CD4-positive, alpha-beta memory T cell (primary cell): ENCODE data around the gene CDC42EP4. TPM values are rescaled to one million over a fixed set of nuclear protein-coding genes. Genes with fewer than 3 reads are reported as not detected.

ENCODE experiments used
- CTCF ChIA-PET: fragments of 350-600 bp; sonication (Branson Sonifier 250); formaldehyde crosslinking; loops from one replicate; lab custom pipeline; 2021; ENCODE audit warnings: inconsistent platforms; ENCODE audit not compliant: partially characterized antibody; lab: Charles Lee
- POLR2A ChIA-PET: fragments of 350-600 bp; sonication (Branson Sonifier 250); formaldehyde crosslinking; loops from one replicate; lab custom pipeline; 2021; ENCODE audit not compliant: partially characterized antibody; lab: Charles Lee
- DNase-seq, 5 donors: peaks; one replicate each; pipeline versions ENCODE4 v3.0.0 to v3.0.0-alpha.2; 2020 to 2022; ENCODE audit warnings: mixed read lengths in 1 of 5
- H3K27ac ChIP-seq: one replicate; pipeline ENCODE4 v1.7.0; 2013; ENCODE audit warnings: low read depth, low read length
- H3K27me3 ChIP-seq: 2 replicates; pipeline ENCODE4 v1.7.0; 2013; ENCODE audit warnings: mild to moderate bottlenecking, low read length, moderate library complexity; ENCODE audit not compliant: insufficient read depth
- H3K36me3 ChIP-seq: 2 replicates; pipeline ENCODE4 v1.7.0; 2013; ENCODE audit warnings: mild to moderate bottlenecking, low read length, moderate library complexity; ENCODE audit not compliant: insufficient read depth
- H3K4me1 ChIP-seq: 2 replicates; pipeline ENCODE4 v1.7.0; 2013; ENCODE audit warnings: mild to moderate bottlenecking, low read length, moderate library complexity; ENCODE audit not compliant: insufficient read depth
- H3K4me3 ChIP-seq, 2 donors: one replicate each; pipeline ENCODE4 v1.7.0; 2013; ENCODE audit warnings: low read length in 2 of 2, mild to moderate bottlenecking in 1 of 2
- H3K9me3 ChIP-seq, 2 donors: one replicate each; pipeline ENCODE4 v1.7.0; 2013; ENCODE audit warnings: low read length in 2 of 2, control low read depth in 1 of 2; ENCODE audit not compliant: control insufficient read depth in 1 of 2
- H3K27ac Mint-ChIP-seq, 7 donors: one replicate each; pipeline ENCODE4 v1.8.0; 2020 to 2021; ENCODE audit warnings: mixed read lengths in 7 of 7, mild to moderate bottlenecking in 6 of 7, inconsistent platforms in 3 of 7, moderate library complexity in 3 of 7
- H3K27me3 Mint-ChIP-seq, 2 donors: one replicate each; pipeline ENCODE4 v1.8.0; 2020 to 2021; ENCODE audit warnings: mixed read lengths in 2 of 2
- H3K36me3 Mint-ChIP-seq, 2 donors: one replicate each; pipeline ENCODE4 v1.8.0; 2020 to 2021; ENCODE audit warnings: mixed read lengths in 2 of 2, inconsistent platforms in 1 of 2, mild to moderate bottlenecking in 1 of 2
- H3K4me1 Mint-ChIP-seq, 4 donors: one replicate each; pipeline ENCODE4 v1.8.0; 2020 to 2021; ENCODE audit warnings: mixed read lengths in 4 of 4, mild to moderate bottlenecking in 1 of 4
- H3K4me3 Mint-ChIP-seq, 8 donors: one replicate each; pipeline ENCODE4 v1.8.0; 2020 to 2021; ENCODE audit warnings: mixed read lengths in 8 of 8, mild to moderate bottlenecking in 7 of 8, moderate library complexity in 6 of 8, inconsistent platforms in 3 of 8
- H3K9me3 Mint-ChIP-seq, 8 donors: one replicate each; pipeline ENCODE4 v1.8.0; 2020 to 2021; ENCODE audit warnings: mixed read lengths in 8 of 8, mild to moderate bottlenecking in 5 of 8, inconsistent platforms in 3 of 8, moderate library complexity in 1 of 8
- intact Hi-C: fragments of 100-400 bp; cut with micrococcal nuclease; formaldehyde crosslinking; loops from one replicate; pipeline ENCODE4 v1.15.1; 2023
- polyA plus RNA-seq, 2 donors: library from polyadenylated mRNA; unstranded; fragments of 300-500 nt; fragmentation: Illumina TruSeq; gene quantifications; one replicate each; pipeline ENCODE4 v1.2.3, GENCODE V29; 2021
- total RNA-seq, 2 experiments: library from RNA; stranded (reverse); gene quantifications; one replicate each; pipeline ENCODE4 v1.2.3, GENCODE V29; 2021

CDC42EP4 gene
- total and polyA plus RNA-seq, 4 experiments from 2014 or later: 0.37 to 1.4 (median 1.0) TPM

DNA sequence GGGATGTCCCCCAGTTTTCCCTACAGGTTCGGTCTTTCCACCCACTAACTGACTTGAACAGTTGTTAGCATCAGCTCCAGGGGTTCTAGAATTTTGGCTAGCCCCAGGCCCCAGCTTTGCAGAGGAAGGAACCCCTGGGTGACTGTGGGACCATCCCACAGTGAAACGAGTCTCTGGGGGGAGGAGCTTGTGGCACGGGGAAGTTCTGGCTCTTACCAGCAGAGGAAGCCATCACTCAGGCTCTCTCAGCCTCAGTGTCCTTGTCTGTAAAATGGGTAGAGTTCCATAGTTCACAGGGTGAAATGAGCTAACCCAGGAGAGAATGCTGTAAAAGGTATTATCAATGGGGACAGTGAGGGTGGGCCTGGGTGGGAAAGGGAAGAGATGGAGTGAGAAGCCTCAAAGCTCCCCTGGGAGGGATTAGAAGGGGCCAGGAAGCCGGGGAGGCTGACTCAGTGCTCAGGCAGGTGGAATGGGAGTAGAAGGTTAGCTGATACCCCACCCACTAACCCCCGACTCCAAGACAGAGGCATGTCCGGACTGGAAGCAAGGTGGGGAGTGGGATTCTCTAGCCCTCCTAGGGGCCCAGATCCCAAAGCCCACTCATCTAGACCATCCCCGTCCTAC, 30.9 kb upstream of the CDC42EP4 start:
- Histone ChIP-seq H3K27me3 (no peaks in the 10 kb centered on the region), H3K9me3 (no peaks in the 10 kb centered on the region), H3K36me3 (no peaks in the 10 kb centered on the region), H3K4me3 (no peak overlapping the region), H3K4me1 (no peaks in the 10 kb centered on the region), H3K27ac (no peak overlapping the region)
- H3K27ac Mint-ChIP-seq: no peak overlapping the region
- ChIA-PET CTCF (interaction anchor here (1.4 kb wide), 1 partner anchor 27 kb away, joined by 5 read pairs; no protein-coding TSS in a partner anchor), POLR2A (no interaction called here)
- H3K4me3 Mint-ChIP-seq: no peak overlapping the region
- intact Hi-C loops: no loop called here
- no peaks in the 10 kb centered on the region for H3K4me1 Mint-ChIP-seq
- no peak for DNase-seq
- peaks cover 0 to 1% (median 0%) of the 10 kb centered on the region in 8 donors for H3K9me3 Mint-ChIP-seq
- no peaks in the 10 kb centered on the region for H3K27me3 Mint-ChIP-seq
- H3K36me3 Mint-ChIP-seq: no peaks in the 10 kb centered on the region

DNA sequence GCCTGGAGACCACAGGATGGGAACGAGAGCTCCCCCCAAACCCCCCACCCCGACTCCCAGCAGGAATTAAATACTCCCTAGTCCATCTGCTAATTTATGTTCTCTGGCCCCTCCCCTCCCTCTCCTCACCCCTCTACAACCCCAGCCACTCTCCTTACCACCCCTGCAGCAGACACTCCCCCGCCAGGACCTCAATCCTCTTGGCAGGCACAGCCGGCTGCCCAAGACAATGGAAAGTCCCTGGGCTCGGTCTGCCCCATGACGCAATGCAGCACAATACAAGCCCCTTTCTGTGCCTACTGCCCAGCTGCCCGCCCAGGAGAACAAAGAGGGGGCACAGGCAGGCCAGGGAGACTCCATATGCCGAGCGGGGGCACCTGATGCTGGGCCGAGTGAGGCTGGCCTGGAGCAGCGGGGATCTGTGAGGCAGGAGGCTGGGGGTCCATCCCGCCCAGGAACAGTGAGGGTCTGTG, 30.3 kb upstream of the CDC42EP4 start:
- no peaks in the 10 kb centered on the region for H3K4me1 ChIP-seq
- H3K9me3 Mint-ChIP-seq: peaks cover 0 to 1% (median 0%) of the 10 kb centered on the region in 8 donors
- no peak for DNase-seq
- H3K4me3 ChIP-seq: no peak overlapping the region
- H3K4me1 Mint-ChIP-seq: no peaks in the 10 kb centered on the region
- H3K27ac ChIP-seq: no peak overlapping the region
- ChIA-PET CTCF (interaction anchor here (1.3 to 1.4 kb wide), 2 partner anchors 28 to 86 kb away, joined by 5 to 6 read pairs; no protein-coding TSS in a partner anchor), POLR2A (no interaction called here)
- intact Hi-C loops: no loop called here
- H3K27me3 ChIP-seq: no peaks in the 10 kb centered on the region
- H3K27me3 Mint-ChIP-seq: no peaks in the 10 kb centered on the region
- no peaks in the 10 kb centered on the region for H3K9me3 ChIP-seq
- no peak overlapping the region for H3K27ac Mint-ChIP-seq
- H3K4me3 Mint-ChIP-seq: no peak overlapping the region
- no peaks in the 10 kb centered on the region for H3K36me3 ChIP-seq
- no peaks in the 10 kb centered on the region for H3K36me3 Mint-ChIP-seq

DNA sequence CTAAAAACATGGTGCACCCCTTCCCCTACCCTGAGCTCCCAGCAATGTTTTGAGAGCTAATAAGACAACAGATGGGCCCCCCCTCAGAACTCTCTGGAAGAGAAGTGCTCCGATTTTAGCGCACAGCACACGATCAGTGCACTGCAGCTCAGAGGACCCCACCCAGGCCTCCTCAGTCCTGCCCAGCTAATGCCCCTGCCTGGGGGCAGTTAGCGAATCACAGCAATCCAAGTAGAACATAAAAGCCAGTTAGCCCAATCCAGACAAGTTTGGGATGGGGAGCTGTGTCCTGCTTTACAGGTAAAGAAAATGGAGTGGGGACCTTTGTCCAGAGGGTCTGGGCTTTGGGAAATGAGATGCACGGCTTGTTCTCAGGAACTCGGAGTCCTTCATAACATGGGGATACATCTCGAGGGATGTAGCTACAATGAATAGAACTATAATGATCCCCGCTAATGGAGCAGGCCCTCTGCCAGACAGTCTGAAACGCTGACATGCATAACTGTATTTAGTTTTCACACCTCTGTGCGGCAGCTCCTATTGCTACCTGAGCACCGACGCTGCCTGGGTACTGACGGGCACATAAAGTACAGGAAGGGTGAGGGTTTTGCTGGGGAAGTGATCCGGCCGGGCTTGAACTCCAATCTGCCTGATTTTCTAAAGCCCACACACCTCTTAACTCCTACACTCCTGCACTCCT, 29.7 kb upstream of the CDC42EP4 start:
- intact Hi-C loops: no loop called here
- DNase-seq: no peak
- no peak overlapping the region for H3K4me3 Mint-ChIP-seq
- ChIA-PET CTCF (interaction anchor here (0.7 to 1.4 kb wide), 4 partner anchors 28 to 785 kb away, joined by 3 to 6 read pairs (median 5); no protein-coding TSS in a partner anchor), POLR2A (no interaction called here)
- H3K9me3 Mint-ChIP-seq: peaks cover 0 to 1% (median 0%) of the 10 kb centered on the region in 8 donors
- H3K36me3 Mint-ChIP-seq: no peaks in the 10 kb centered on the region
- H3K27ac Mint-ChIP-seq: no peak overlapping the region
- H3K27me3 Mint-ChIP-seq: no peaks in the 10 kb centered on the region
- no peaks in the 10 kb centered on the region for H3K4me1 ChIP-seq
- H3K27ac ChIP-seq: no peak overlapping the region
- no peaks in the 10 kb centered on the region for H3K4me1 Mint-ChIP-seq
- no peaks in the 10 kb centered on the region for H3K27me3 ChIP-seq
- no peaks in the 10 kb centered on the region for H3K36me3 ChIP-seq
- H3K9me3 ChIP-seq: no peaks in the 10 kb centered on the region
- no peak overlapping the region for H3K4me3 ChIP-seq

DNA sequence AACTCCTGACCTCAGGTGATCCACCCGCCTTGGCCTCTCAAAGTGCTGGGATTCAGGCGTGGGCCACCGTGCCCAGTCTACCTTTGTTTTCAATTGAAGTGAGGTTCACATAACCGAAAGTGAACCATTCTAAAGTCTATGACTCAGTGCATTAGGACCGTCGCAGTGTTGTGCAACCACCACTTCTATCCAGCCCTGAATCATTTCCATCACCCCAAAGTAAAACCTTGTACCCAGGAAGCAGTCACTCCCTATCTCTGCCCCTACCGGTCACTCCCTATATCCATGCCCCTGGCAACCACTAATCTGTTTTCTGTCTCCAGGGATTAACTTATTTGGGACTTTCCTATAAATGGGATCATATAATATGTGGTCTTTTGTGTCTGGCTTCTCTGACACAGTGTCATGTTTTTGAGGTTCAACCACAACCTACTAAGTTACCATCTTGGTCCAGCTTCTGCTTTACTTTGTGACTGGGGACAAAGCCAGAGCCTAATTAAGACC, 28.3 kb upstream of the CDC42EP4 start:
- Mint-ChIP-seq H3K36me3 (no peaks in the 10 kb centered on the region), H3K4me1 (no peaks in the 10 kb centered on the region), H3K4me3 (no peak overlapping the region), H3K27ac (no peak overlapping the region), H3K9me3 (peaks cover 0 to 1% (median 0%) of the 10 kb centered on the region in 8 donors), H3K27me3 (no peaks in the 10 kb centered on the region)
- Histone ChIP-seq H3K9me3 (no peaks in the 10 kb centered on the region), H3K27me3 (no peaks in the 10 kb centered on the region), H3K27ac (no peak overlapping the region), H3K36me3 (no peaks in the 10 kb centered on the region), H3K4me1 (no peaks in the 10 kb centered on the region), H3K4me3 (no peak overlapping the region)
- CTCF ChIA-PET: no interaction called here
- intact Hi-C loops: no loop called here
- no peak for DNase-seq
- POLR2A ChIA-PET: no interaction called here

DNA sequence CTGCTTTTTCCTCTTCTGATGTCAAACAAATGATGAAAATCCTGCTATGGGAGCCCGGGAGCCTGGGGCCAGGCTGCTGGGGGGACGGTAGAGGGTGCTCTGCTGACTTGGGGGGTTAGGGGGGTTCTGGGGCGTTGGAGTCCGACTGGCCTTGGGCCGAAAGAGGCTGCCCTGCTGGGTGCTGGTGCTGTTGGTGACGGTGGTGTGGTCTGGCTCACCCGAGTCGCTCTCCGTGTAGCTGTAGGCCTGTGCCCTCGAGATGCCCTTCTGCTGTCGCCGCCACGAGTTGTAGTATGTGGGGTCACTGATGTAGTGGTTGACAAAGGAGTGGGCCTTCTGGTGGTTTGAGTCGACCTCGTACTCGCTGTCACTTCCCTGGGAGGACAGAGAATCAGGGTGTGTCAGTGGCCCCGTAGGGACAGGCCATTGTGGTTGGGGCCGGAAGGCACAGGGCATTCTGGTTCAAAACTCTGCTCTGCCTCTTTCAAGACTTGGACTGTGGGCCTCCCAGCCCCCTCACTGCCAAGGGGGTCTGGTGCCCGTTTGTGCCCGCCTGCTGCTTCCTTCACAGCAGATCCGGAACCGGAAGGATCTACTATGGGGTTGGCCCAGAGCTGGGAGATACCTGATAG, 26.9 kb upstream of the CDC42EP4 start:
- Mint-ChIP-seq H3K27me3 (no peaks in the 10 kb centered on the region), H3K4me3 (no peak overlapping the region), H3K36me3 (no peaks in the 10 kb centered on the region), H3K4me1 (no peaks in the 10 kb centered on the region), H3K9me3 (peaks cover 0 to 1% (median 0%) of the 10 kb centered on the region in 8 donors), H3K27ac (no peak overlapping the region)
- Histone ChIP-seq H3K4me1 (no peaks in the 10 kb centered on the region), H3K4me3 (no peak overlapping the region), H3K27ac (no peak overlapping the region), H3K36me3 (no peaks in the 10 kb centered on the region), H3K27me3 (no peaks in the 10 kb centered on the region), H3K9me3 (no peaks in the 10 kb centered on the region)
- no peak for DNase-seq
- CTCF ChIA-PET: no interaction called here
- POLR2A ChIA-PET: interaction anchor here (0.8 kb wide), 1 partner anchor 14 kb away, joined by 3 read pairs; no protein-coding TSS in a partner anchor
- intact Hi-C loops: no loop called here

DNA sequence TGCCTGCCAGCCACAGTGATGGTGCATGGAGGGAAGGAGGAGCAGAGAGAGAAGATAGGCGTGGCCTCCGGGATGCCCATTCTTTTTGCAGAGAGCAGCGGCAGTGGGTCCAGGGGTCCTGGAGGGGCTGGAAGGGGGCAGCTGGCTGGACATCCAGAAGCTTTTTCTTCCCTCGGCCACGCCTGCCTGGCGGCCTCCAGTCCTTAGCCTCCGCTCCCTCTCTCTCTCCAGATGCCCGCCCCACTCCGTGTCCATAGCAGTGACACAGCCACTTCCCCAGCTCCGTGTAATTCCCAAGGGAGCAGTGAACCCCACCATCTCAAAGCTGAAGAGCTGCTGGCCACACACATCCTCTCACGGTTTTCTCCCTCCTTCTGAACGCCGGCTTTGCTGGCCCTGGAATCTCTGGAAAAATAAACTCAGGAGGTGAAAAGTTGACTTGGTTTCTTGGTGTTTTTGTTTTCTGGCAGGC, 26.3 kb upstream of the CDC42EP4 start:
- no peak for DNase-seq
- no peaks in the 10 kb centered on the region for H3K36me3 Mint-ChIP-seq
- no peak overlapping the region for H3K4me3 ChIP-seq
- H3K36me3 ChIP-seq: no peaks in the 10 kb centered on the region
- no peaks in the 10 kb centered on the region for H3K9me3 ChIP-seq
- H3K27ac ChIP-seq: no peak overlapping the region
- CTCF ChIA-PET: no interaction called here
- intact Hi-C loops: no loop called here
- H3K27me3 ChIP-seq: no peaks in the 10 kb centered on the region
- no peaks in the 10 kb centered on the region for H3K4me1 ChIP-seq
- H3K9me3 Mint-ChIP-seq: peaks cover 0 to 1% (median 0%) of the 10 kb centered on the region in 8 donors
- POLR2A ChIA-PET: no interaction called here
- no peak overlapping the region for H3K27ac Mint-ChIP-seq
- no peaks in the 10 kb centered on the region for H3K4me1 Mint-ChIP-seq
- no peak overlapping the region for H3K4me3 Mint-ChIP-seq
- no peaks in the 10 kb centered on the region for H3K27me3 Mint-ChIP-seq

DNA sequence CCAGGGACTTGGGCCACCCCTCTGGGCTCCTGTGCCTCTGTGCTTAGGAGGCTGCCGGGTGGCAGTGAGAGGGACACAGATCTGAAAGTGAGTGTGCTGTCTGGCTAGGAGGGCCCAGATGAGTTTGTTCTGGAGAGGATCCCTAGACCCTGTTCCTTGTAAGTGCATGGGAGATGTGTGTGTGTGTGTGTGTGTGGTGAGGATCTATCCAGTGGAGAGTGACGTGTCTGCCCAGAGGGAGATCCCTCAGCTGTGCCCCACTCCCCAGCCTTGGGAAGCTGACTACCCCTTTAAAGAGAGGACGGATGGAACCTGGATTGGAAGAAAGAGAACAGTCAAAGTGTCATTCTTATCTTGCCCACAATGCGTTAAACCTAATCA, 25.5 kb upstream of the CDC42EP4 start:
- CTCF ChIA-PET: no interaction called here
- DNase-seq: no peak
- Histone ChIP-seq H3K36me3 (no peaks in the 10 kb centered on the region), H3K27ac (no peak overlapping the region), H3K9me3 (no peaks in the 10 kb centered on the region), H3K4me1 (no peaks in the 10 kb centered on the region), H3K27me3 (no peaks in the 10 kb centered on the region), H3K4me3 (no peak overlapping the region)
- H3K9me3 Mint-ChIP-seq: peaks cover 0 to 1% (median 0%) of the 10 kb centered on the region in 8 donors
- intact Hi-C loops: no loop called here
- H3K27ac Mint-ChIP-seq: no peak overlapping the region
- no peak overlapping the region for H3K4me3 Mint-ChIP-seq
- H3K27me3 Mint-ChIP-seq: no peaks in the 10 kb centered on the region
- H3K36me3 Mint-ChIP-seq: no peaks in the 10 kb centered on the region
- POLR2A ChIA-PET: no interaction called here
- H3K4me1 Mint-ChIP-seq: no peaks in the 10 kb centered on the region
